ENCODE data around the gene ADAMTSL4.

DNA sequence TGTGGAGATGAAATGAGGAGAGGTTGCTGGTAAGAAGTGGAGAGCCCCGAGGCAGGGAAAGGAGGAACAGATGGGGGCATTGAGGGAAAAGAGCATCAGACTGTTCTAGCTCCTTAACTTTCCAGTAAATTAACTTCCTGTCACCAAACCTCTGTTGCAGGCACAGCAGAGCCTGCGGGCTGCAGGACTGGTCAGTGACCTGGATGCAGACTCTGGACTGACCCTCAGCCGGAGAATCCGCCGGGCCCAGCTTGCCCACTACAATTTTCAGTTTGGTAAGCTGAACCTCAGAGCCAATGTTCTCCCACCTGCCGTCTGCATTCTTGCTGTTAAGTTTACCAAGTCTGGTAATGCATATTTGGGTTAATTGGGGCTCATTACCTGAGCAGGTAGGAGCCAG lies 43.8 kb upstream of the ADAMTSL4 start:
- TF ChIP-seq, protein P1, sequence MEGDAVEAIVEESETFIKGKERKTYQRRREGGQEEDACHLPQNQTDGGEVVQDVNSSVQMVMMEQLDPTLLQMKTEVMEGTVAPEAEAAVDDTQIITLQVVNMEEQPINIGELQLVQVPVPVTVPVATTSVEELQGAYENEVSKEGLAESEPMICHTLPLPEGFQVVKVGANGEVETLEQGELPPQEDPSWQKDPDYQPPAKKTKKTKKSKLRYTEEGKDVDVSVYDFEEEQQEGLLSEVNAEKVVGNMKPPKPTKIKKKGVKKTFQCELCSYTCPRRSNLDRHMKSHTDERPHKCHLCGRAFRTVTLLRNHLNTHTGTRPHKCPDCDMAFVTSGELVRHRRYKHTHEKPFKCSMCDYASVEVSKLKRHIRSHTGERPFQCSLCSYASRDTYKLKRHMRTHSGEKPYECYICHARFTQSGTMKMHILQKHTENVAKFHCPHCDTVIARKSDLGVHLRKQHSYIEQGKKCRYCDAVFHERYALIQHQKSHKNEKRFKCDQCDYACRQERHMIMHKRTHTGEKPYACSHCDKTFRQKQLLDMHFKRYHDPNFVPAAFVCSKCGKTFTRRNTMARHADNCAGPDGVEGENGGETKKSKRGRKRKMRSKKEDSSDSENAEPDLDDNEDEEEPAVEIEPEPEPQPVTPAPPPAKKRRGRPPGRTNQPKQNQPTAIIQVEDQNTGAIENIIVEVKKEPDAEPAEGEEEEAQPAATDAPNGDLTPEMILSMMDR (IDR thresholded peaks at IDR 0.05; ENCODE audit: low read length): no peak
- TF ChIP-seq EZH2 (optimal IDR thresholded peaks at IDR 0.05; ENCODE audit: low read depth, low read length): no peak

Data from MM.1S (cell line).